Fibroblast of skin of left quadriceps (primary cell): ENCODE results near the gene RINL.
"Not testable (repeated sequence)": the region's sequence is repeated elsewhere in the genome, so short reads cannot be mapped to it uniquely, and the experiment has no call there.

Experiments used
- DNase-seq, 2 experiments: peaks; one replicate each; pipeline ENCODE4 v3.0.0-alpha.2; 2013; ENCODE audit warnings: low read depth in 2 of 2

Gene RINL

GRCh38 chr19:38905620-38906019 lies 27.5 kb upstream of the RINL start:
- DNase-seq = no peak

GRCh38 chr19:38904581-38905539 lies 26.8 kb upstream of the RINL start:
- DNase-seq = no peak

- no peak for DNase-seq
These were observed 23.6 kb upstream of the RINL start for GRCh38 chr19:38901683-38902082.

DNA sequence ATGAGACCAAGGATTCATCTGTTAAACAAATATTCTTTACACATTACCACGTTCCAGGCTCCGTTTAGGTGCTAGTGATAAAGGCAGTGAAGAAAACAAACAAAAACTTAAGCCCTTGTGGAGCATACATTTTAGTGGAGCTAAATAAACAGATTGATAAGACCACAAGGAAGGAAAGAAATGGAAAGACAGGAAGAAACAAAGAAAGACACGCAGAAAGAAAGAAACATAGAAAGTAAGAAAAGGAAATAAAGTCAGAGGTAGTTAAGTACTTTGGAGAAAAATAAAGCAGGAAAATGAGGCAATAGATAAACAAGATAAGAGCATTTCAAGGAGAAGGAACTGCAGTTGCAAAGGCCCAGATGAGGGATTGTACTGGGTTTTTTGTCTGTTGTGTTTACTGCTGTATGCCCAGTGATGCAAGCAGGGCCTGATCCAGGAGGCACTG lies 22.7 kb upstream of the RINL start:
- no peak for DNase-seq

- no peak for DNase-seq
These were observed 22.1 kb upstream of the RINL start for GRCh38 chr19:38900202-38900629.

DNA sequence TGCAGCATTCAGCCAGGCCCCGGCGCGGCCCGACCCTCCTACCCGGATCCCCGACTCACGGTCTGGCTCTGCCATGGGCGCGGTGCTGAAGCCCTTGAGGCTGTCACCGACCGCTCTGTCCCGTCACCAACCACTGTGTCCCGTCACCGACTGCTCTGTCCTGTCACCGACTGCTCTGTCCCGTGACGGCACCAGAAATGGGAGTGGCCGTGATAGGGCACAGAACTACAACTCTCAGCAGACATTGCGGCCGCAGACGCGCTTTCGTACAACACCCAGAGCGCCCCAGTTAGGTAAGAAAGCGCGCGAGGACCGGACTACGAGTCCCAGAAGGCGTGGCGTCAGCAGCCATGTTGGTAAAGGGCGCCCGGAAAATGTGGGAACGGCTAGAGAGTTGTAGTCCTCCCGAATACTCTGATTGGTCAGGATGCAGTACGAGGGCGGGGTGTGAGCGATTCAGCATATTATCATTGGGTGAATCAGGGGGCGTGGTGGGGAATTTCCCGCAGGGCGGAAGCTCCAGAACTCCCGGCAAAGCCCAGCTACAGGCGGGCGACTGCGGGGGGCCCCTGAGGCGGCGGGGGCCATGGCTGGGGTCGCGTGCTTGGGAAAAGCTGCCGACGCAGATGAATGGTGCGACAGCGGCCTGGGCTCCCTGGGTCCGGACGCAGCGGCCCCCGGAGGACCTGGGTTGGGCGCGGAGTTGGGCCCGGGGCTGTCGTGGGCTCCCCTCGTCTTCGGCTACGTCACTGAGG lies 21.5 kb upstream of the RINL start, which contains the start of the genes NFKBIB and SIRT2:
TSS of gene NFKBIB (plus strand) at position 523 of the 755 bp plus-strand sequence. CDS start at position 587, 64 bp downstream.
TSS of gene SIRT2 (minus strand) at position 172 of the 755 bp plus-strand sequence. CDS start at position 75, 97 bp downstream.
- peak; percentile 99 to 100 for DNase-seq

DNA sequence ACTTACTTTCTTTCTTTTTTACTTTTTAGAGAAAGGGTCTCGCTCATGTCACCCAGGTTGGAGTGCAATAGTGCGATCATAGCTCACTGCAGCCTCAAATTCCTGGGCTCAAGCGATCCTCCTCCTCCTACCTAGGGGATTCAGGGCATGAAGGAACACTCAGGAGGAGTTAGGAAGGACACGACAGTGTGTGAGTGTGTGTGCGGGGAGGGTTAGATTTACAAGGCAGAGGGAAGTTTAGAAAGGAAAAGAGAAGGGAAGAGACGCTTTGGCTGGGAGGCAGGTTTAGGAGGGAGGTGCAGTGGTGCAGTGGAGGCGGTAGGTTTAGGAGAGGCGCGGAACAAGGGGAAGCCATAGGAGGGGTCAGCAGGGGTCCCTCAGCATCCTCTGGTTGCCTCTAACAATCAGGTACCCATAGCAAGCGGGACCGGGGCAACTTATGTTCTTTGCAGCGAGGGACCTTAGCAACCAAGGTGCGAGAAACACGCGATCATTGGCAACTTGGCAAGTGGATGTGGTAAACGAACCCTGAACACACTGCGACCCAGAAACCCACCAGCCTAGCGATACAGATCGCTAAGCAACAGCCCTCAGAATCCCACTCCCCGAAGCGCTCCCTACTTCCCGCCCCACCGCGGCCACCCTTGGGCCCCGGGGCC lies 20.8 kb upstream of the RINL start:
- no peak for DNase-seq

DNA sequence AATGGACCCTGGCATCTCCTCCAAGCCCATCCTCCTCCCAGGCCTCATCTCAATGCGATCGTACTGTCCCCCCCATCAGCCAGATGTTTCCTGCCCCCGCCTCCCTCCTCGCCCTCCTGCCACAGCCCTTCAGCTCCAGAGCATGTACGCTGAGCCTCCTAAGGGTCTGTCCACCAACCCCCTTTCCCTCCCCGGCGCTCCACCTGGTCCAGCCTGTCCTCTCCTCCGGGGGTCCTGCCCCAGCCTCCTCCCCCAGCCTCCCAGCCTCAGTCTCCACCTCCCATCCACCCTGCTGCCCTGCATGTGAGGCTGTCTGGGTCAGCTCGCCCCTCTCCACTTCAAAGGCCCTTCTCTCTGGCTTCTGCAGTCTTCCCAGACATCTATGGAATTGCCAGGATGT lies 16.9 kb upstream of the RINL start:
- no peak for DNase-seq

DNA sequence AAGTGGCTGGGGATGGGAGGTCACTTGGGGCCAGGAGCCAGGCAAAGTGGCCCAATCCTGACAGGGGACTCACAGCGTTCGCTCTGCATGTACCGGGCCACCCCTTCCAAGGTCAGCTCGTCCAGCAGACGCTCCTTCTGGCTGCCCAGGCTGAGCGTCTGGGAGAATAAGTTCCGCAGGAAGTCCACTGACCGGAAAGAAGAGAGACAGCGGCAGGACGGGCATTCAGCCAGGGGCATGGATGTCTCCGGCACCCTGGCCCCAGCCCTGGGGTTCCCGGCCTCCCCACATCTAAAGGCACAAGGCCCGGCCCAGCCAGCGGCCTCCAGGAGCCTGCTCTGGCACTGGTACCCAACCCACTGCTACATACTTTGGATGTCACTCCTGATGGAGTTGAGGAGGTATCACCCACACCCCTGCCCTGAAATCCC lies 15.3 kb upstream of the RINL start:
- DNase-seq = no peak

- no peak for DNase-seq
These were observed 14.8 kb upstream of the RINL start for GRCh38 chr19:38892841-38893240.

DNA sequence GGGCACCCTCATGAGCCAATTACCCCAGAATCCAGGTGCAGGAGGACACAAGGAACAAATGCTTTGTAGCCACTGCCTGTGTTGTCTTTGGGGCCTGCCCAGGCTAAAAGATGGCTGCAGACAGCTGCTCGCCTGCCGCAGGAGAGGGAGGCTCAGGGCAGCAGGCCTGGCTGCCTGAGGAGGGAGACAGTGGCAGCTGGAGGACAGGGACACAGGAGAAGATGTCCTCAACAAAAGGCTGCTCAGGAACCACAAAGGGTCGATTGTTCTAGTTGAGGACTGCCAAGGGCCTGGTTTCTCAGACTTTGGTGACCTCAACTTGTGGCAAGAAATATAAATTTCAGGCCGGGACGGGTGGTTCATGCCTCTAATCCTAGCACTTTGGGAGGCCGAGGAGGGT lies 13.7 kb upstream of the RINL start:
- no peak for DNase-seq

DNA sequence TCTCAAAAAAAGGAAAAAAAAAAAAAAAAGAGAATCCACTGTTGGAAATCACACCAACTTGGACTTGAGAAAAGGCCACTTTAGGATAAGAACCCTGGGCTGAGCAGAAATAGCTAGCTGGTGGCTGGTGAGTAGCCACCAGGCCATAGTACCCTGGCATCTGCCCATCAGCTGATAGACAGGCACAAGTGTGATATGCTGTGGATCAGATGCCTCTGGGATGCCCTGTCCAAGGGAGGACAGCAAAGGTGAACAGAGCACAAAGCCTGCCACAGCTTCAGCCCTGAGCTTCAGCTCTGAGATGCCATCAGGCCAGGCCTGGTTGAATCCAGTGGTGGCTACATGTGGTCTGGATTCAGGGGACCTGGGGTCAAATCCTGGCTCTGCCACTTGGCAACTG lies 12.6 kb upstream of the RINL start:
- DNase-seq = no peak

GRCh38 chr19:38889803-38890202 lies 11.7 kb upstream of the RINL start:
- DNase-seq = no peak

- no peak for DNase-seq
These were observed 10.8 kb upstream of the RINL start for GRCh38 chr19:38888876-38889275.

GRCh38 chr19:38884691-38885090 lies 6.6 kb upstream of the RINL start:
- not testable (repeated sequence) for DNase-seq

DNA sequence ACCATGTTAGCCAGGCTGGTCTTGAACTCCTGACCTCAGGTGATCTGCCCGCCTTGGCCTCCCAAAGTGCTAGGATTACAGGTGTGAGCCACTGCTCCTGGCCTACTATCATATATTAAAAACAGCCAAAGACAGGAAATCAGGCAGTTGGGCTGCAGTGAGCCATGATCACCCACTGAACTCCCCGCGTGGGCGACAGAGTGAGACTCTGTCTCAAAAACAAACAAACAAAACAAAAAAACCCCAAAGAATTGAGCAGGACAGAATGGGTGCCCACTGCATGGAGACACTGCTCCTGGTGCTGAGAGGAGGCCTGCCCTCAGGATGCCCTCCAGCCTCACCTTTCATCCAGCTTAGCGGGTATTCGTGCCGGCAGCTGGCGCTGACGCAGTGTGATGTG lies 5.2 kb upstream of the RINL start:
- no peak for DNase-seq

GRCh38 chr19:38880882-38881609 lies 3.0 kb upstream of the RINL start:
- no peak for DNase-seq

DNA sequence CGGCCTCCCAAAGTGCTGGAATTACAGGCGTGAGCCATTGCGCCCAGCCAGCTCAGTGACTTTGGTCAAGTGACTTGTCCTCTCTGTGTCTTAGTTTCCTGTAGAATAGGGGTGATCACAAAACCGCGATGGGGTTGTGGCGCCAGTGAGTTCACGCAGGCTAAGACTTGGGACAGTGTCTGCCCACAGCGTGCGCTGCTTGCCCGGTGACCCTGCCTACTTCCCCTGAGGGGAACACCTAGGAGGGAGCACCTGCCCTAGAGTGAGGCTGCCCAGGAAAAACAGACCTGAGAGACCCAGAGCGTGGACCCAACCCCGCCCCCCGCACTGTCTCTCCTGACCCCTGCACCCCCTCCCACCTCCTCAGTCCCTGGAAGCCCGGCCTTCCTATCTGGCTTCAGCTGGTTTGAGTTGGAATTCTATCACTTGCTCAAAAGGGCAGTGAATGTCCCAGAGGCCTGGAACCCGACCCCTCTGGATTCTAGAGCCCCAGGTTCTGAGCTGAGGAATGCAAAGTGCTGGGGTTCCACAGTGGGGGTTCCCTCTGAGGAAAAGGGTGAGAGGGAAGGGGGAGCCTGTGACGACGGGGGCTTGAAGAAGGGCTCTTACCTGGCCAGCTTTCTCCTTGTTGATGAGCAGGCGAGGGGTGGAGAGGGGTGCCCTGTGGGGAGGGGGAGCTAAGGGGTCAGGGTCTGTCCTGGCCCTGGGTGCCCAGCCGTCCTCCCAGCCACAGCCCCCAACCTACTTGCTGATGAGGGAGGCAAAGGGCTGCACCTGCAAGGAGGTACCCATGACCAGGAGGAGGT lies 2.2 kb upstream of the RINL start:
- DNase-seq = no peak

DNA sequence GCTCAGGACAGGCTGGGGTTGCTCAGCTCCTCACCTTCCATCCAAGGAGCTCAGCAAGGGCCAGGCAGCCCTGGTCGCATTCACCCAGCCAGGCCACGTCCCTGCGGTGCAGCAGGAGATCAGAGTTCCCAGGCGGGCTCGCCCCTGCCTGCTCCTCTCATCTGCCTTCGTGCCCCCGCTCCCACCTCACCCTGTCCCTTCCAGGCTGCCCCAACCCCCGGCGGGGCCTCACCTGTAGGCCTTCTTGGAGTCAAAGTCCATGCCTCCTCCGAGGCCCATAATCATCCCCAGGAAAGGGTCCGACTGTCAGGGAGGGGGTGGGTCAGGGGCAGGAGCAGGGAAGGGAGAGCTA lies 1.3 kb upstream of the RINL start:
- no peak for DNase-seq

DNA sequence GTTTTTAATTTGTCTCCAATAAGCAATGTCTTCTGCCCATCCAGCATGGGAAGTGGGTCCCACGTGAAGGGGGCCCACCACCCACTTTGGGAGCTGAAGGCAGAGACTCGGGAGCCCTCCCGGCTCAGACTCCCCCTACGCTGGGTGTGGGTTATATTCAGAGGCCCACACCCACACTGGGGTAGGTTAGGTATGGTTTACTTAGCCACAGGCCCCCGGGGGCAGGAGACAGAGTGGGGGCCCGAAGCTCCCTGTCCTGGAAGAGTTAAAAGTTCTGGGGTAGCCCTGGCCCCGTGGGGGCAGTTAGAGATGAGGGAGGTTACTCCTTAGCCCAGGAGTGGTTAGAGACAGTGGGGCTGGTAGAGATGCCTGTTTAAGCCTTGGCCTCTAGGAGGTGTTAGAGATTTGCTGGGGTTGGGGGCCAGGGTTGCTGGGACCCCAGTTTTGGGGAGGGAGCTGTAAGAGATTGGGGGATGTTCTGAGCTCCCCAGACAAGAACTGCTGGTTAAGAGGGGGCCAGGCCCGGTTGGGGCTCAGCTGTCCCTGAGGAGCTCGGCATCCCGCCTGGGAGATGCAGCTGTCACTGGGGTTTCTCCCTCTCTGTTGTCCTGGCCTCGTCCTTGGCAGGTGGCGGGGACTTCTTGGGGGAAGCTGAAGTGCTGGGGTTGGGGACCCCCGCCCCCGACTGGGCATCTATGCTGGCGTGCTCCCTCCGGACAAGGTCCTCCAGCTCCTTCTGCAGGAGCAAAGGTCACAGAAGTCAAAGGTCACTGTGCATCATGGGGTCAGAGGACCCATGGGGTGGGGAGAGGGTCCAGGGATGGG lies 712 bp upstream of the RINL start:
- DNase-seq = no peak
